ENCODE results near the gene TCERG1L. TPM values are rescaled to one million over a fixed set of nuclear protein-coding genes. Genes with fewer than 3 reads are reported as not detected.

TCERG1L gene
- total RNA-seq, 1 donor from 2014 or later = 3.5 TPM

DNA sequence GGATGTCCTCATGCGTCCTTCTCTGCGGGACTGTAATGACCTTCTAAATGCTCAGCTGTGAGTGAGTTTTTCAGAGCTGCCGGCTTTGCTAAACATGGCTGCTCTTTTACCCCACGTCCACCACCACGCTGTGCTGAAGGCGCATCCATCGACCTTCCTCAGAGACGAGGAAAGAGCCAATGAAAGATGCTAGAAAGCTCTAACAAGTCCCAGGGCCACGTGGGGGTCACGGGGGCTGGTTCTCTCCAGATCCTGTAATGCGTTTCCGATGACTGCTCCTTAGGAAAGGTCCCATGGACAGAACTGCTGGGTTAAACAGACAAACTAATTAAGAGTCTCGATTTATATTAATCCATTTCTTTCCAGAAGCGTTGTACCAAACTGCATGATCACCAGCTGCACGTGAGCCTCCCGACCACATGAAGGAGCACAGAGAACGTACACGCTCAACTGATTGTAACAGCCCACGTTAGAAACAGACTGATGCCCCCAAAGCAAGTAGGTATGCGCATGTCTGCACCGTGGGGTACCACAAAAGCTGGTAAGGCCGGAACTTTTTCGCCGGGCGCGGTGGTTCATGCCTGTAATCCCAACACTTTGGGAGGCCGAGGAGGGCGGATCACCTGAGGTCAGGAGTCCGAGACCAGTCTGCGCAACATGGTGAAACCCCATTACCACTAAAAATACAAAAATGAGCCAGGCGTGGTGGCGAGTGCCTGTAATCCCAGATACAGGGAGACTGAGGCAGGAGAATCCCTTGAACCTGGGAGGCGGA is 109.6 kb downstream of the TCERG1L start:
- H3K27ac Mint-ChIP-seq (ENCODE audit: unreplicated experiment) = no peak overlapping the region
- no peak for FAIRE-seq

DNA sequence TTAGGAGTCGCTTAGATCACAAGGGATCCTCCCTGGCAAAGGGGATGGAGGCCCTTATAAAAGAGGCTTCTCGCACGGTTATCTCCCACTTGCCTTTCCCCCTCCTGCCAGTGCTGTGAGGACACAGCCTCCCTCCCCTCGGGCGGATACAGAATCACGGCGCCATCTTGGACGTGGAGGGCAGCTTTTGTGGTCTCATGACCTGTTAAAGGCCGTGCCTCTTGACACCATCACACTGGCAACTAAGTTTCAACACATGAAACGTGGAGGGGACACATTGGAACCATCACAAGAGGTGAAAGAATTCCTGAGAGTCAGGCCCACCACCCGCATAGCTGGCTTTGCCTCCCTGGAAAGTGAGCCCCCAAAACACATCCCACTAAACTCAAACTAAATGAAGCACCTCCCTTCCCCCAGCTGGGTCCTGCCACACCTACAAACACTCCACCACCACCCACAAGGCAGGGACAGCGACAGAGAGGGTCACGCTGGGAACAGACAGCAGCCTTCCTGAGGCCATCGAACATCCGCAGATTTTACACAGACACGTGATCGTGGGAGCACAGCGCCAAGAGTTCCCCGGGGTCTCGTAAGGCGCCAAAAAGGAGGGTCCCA is 110.6 kb downstream of the TCERG1L start:
- FAIRE-seq = no peak
- H3K9me3 ChIP-seq (ENCODE audit: insufficient read depth, low read depth, low read length) = peaks cover 5% of the 10 kb centered on the region

More for the DNA sequence above, 109.6 kb downstream of the TCERG1L start:
- no peak for DNase-seq (ENCODE audit: low read depth)
- no peak overlapping the region for H3K4me3 ChIP-seq (ENCODE audit: insufficient read depth, low read depth, low read length)
- H2AFZ ChIP-seq (ENCODE audit: low read depth, low read length) = no peak overlapping the region
- Mint-ChIP-seq H3K27me3 (ENCODE audit: low read depth, unreplicated experiment) (peaks cover 1% of the 10 kb centered on the region), H3K9me3 (ENCODE audit: unreplicated experiment) (peaks cover 13% of the 10 kb centered on the region), H3K4me1 (ENCODE audit: low read depth, unreplicated experiment) (no peaks in the 10 kb centered on the region), H3K36me3 (ENCODE audit: low read depth, unreplicated experiment) (no peaks in the 10 kb centered on the region), H3K4me3 (ENCODE audit: unreplicated experiment) (no peak overlapping the region)
- peaks cover 5% of the 10 kb centered on the region for H3K9me3 ChIP-seq (ENCODE audit: insufficient read depth, low read depth, low read length)
- no peaks in the 10 kb centered on the region for H3K36me3 ChIP-seq (ENCODE audit: insufficient read depth, low read length)
- H3K4me2 ChIP-seq (ENCODE audit: low read length) = no peak overlapping the region
- no peaks in the 10 kb centered on the region for H3K79me2 ChIP-seq (ENCODE audit: insufficient read depth, low read length)
- H3K27ac ChIP-seq (ENCODE audit: low read depth, low read length) = no peak overlapping the region
- H4K20me1 ChIP-seq (ENCODE audit: insufficient read depth, low read length) = no peaks in the 10 kb centered on the region
- H3K4me1 ChIP-seq (ENCODE audit: insufficient read depth, low read length) = no peaks in the 10 kb centered on the region
- no peaks in the 10 kb centered on the region for H3K27me3 ChIP-seq (ENCODE audit: insufficient read depth, low read length)
- no peak overlapping the region for H3K9ac ChIP-seq (ENCODE audit: low read length)
- TF ChIP-seq, protein P1, sequence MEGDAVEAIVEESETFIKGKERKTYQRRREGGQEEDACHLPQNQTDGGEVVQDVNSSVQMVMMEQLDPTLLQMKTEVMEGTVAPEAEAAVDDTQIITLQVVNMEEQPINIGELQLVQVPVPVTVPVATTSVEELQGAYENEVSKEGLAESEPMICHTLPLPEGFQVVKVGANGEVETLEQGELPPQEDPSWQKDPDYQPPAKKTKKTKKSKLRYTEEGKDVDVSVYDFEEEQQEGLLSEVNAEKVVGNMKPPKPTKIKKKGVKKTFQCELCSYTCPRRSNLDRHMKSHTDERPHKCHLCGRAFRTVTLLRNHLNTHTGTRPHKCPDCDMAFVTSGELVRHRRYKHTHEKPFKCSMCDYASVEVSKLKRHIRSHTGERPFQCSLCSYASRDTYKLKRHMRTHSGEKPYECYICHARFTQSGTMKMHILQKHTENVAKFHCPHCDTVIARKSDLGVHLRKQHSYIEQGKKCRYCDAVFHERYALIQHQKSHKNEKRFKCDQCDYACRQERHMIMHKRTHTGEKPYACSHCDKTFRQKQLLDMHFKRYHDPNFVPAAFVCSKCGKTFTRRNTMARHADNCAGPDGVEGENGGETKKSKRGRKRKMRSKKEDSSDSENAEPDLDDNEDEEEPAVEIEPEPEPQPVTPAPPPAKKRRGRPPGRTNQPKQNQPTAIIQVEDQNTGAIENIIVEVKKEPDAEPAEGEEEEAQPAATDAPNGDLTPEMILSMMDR (IDR thresholded peaks at IDR 0.05; ENCODE audit: insufficient read depth, low read depth, low read length) = no peak
- no peak for TF ChIP-seq EZH2 (IDR thresholded peaks at IDR 0.05; ENCODE audit: insufficient read depth, low read length)

More for the DNA sequence above, 110.6 kb downstream of the TCERG1L start:
- H3K27me3 ChIP-seq (ENCODE audit: insufficient read depth, low read length) = no peaks in the 10 kb centered on the region
- no peak for DNase-seq (ENCODE audit: low read depth)
- H3K27ac ChIP-seq (ENCODE audit: low read depth, low read length) = no peak overlapping the region
- Mint-ChIP-seq H3K27ac (ENCODE audit: unreplicated experiment) (no peak overlapping the region), H3K4me1 (ENCODE audit: low read depth, unreplicated experiment) (no peaks in the 10 kb centered on the region), H3K36me3 (ENCODE audit: low read depth, unreplicated experiment) (no peaks in the 10 kb centered on the region), H3K4me3 (ENCODE audit: unreplicated experiment) (no peak overlapping the region), H3K9me3 (ENCODE audit: unreplicated experiment) (peaks cover 13% of the 10 kb centered on the region), H3K27me3 (ENCODE audit: low read depth, unreplicated experiment) (peaks cover 1% of the 10 kb centered on the region)
- TF ChIP-seq EZH2 (IDR thresholded peaks at IDR 0.05; ENCODE audit: insufficient read depth, low read length) = no peak
- TF ChIP-seq, protein P1 (IDR thresholded peaks at IDR 0.05; ENCODE audit: insufficient read depth, low read depth, low read length) = no peak
- H3K4me3 ChIP-seq (ENCODE audit: insufficient read depth, low read depth, low read length) = no peak overlapping the region
- no peaks in the 10 kb centered on the region for H3K36me3 ChIP-seq (ENCODE audit: insufficient read depth, low read length)
- H3K79me2 ChIP-seq (ENCODE audit: insufficient read depth, low read length) = no peaks in the 10 kb centered on the region
- H4K20me1 ChIP-seq (ENCODE audit: insufficient read depth, low read length) = no peaks in the 10 kb centered on the region
- no peak overlapping the region for H3K9ac ChIP-seq (ENCODE audit: low read length)
- no peak overlapping the region for H2AFZ ChIP-seq (ENCODE audit: low read depth, low read length)
- H3K4me2 ChIP-seq (ENCODE audit: low read length) = no peak overlapping the region
- no peaks in the 10 kb centered on the region for H3K4me1 ChIP-seq (ENCODE audit: insufficient read depth, low read length)
